K562 (cell line): ENCODE measurements around the gene ABCC1.
"Not testable (repeated sequence)": the region's sequence is repeated elsewhere in the genome, so short reads cannot be mapped to it uniquely, and the experiment has no call there.

Source experiments
- CHD1 ChIP-seq: fragments of 200-600 bp; sonication (generic); IDR thresholded peaks from one replicate; pipeline ENCODE4 v1.6.1; 2012; ENCODE audit warnings: mild to moderate bottlenecking, moderate library complexity, low read length, inconsistent platforms
- POLR2A ChIP-seq: fragments of 450-650 bp; conservative IDR thresholded peaks from 2 replicates; pipeline ENCODE4 v1.6.1; 2016
- TAF9B ChIP-seq: fragments of 450-650 bp; IDR thresholded peaks from 2 replicates; pipeline ENCODE4 v1.6.1; 2018; ENCODE audit warnings: mild to moderate bottlenecking; ENCODE audit not compliant: partially characterized antibody
- TF ChIP-seq, protein P1 (sequence below): fragments of 450-650 bp; IDR thresholded peaks from 2 replicates; pipeline ENCODE4 v1.6.1; 2014; ENCODE audit warnings: low read depth, mild to moderate bottlenecking, moderate library complexity, borderline replicate concordance

GRCh38 chr16:16104804-16105141 lies 155.4 kb downstream of the ABCC1 start:
- not testable (repeated sequence) for TF ChIP-seq CHD1, TAF9B, POLR2A
- TF ChIP-seq, protein P1, sequence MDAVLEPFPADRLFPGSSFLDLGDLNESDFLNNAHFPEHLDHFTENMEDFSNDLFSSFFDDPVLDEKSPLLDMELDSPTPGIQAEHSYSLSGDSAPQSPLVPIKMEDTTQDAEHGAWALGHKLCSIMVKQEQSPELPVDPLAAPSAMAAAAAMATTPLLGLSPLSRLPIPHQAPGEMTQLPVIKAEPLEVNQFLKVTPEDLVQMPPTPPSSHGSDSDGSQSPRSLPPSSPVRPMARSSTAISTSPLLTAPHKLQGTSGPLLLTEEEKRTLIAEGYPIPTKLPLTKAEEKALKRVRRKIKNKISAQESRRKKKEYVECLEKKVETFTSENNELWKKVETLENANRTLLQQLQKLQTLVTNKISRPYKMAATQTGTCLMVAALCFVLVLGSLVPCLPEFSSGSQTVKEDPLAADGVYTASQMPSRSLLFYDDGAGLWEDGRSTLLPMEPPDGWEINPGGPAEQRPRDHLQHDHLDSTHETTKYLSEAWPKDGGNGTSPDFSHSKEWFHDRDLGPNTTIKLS = not testable (repeated sequence)
